Measurements from ENCODE around the gene BEST1. TPM values are rescaled to one million over a fixed set of nuclear protein-coding genes. Genes with fewer than 3 reads are reported as not detected.

BEST1 gene
- total and polyA plus RNA-seq, 2 of the 13 experiments (the other 11 are each of a cell fraction or from before 2014, with no cell fraction given), result 0.09 to 0.65 TPM

DNA sequence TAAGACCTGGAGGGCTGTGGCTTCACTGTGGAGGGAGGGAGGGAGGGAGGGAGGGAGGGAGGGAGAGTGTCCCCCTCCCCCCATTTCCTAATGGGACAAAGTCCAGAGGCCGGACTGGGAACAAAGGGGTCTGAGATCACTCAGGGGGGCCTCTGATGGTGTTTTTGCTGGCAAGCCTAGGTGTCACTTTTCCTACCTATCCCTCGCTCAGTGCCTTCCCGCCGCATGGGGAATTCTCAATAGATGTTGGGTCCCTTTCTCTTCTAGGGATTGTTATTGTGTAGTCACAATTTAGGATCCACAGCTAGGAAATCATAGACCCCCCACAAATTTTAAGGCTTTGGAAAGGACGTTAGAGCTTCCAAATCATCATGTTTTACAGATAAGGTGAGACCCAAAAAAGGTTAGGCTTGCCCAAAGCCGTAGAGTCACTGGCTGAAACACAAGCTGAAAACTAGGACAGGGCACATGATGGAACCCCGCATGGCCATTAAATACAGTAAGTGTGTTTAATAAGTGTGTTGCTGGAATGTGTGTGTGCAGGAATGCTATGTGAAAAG, 22.0 kb downstream of the BEST1 start (continued):
- 0 out of 2 replicates have a peak, but pooled peaks have one; percentile 17 for TF ChIP-seq JUN (CRISPR knock-in tag; IDR thresholded peaks at IDR 0.05)
- TF ChIP-seq MYC (CRISPR knock-in tag; IDR thresholded peaks at IDR 0.05; ENCODE audit: borderline replicate concordance), result peak; percentile 12; the same call in 1 of the 2 replicates
- TF ChIP-seq ARID4A (CRISPR knock-in tag; IDR thresholded peaks at IDR 0.05; ENCODE audit: borderline replicate concordance), result no peak; the same call in 1 of the 2 replicates
- peak; percentile 39; the same call in 1 of the 2 replicates for TF ChIP-seq SAP130 (CRISPR knock-in tag; IDR thresholded peaks at IDR 0.05; ENCODE audit: low read depth)
- 0 out of 2 replicates have a peak, but pooled peaks have one; percentile 10 for TF ChIP-seq ZNF276 (CRISPR knock-in tag; IDR thresholded peaks at IDR 0.05; ENCODE audit: low read depth)
- TF ChIP-seq ZFYVE20 (CRISPR knock-in tag; IDR thresholded peaks at IDR 0.05; ENCODE audit: borderline replicate concordance, low read depth), result no peak
- peak; percentile 84 for TF ChIP-seq NCOA2 (CRISPR knock-in tag; IDR thresholded peaks at IDR 0.05)
- TF ChIP-seq TFDP1 (CRISPR knock-in tag; IDR thresholded peaks at IDR 0.05; ENCODE audit: borderline replicate concordance), result peak; percentile 31; the same call in 1 of the 2 replicates
- no peak; the same call in 1 of the 2 replicates for TF ChIP-seq MAZ (IDR thresholded peaks at IDR 0.05; ENCODE audit: borderline replicate concordance, low read depth, low read length)
- TF ChIP-seq MAZ (CRISPR knock-in tag; IDR thresholded peaks at IDR 0.05; ENCODE audit: low read depth), result no peak
- TF ChIP-seq ZNF317 (CRISPR knock-in tag; IDR thresholded peaks at IDR 0.05), result peak; percentile 75
- TF ChIP-seq ZFP90 (CRISPR knock-in tag; IDR thresholded peaks at IDR 0.05; ENCODE audit: borderline replicate concordance), result 0 out of 2 replicates have a peak, but pooled peaks have one; percentile 33
- TF ChIP-seq MXI1 (IDR thresholded peaks at IDR 0.05; ENCODE audit: borderline replicate concordance, low read depth, low read length), result 0 out of 3 replicates have a peak, but pooled peaks have one; percentile 5
- no peak for TF ChIP-seq NRL (CRISPR knock-in tag; IDR thresholded peaks at IDR 0.05; ENCODE audit: borderline replicate concordance)
- TF ChIP-seq NFKB2 (CRISPR knock-in tag; IDR thresholded peaks at IDR 0.05; ENCODE audit: borderline replicate concordance), result no peak
- TF ChIP-seq KDM6A (CRISPR knock-in tag; IDR thresholded peaks at IDR 0.05; ENCODE audit: low read depth), result peak; percentile 89; the same call in 1 of the 2 replicates
- TF ChIP-seq HNF4G (IDR thresholded peaks at IDR 0.05; ENCODE audit: borderline replicate concordance, low read depth, low read length), result peak; percentile 98
- peak; percentile 80; the same call in 1 of the 2 replicates for TF ChIP-seq HNF4G (CRISPR knock-in tag; IDR thresholded peaks at IDR 0.05; ENCODE audit: borderline replicate concordance, low read depth)
